Right atrium auricular region (tissue), 2 donors: ENCODE measurements around the gene ARMC2. TPM values are rescaled to one million over a fixed set of nuclear protein-coding genes. Genes with fewer than 3 reads are reported as not detected.

Experiments
- DNase-seq: peaks from one replicate; pipeline ENCODE4 v3.0.0-alpha.2; 2019; ENCODE audit warnings: low spot score
- H3K27ac ChIP-seq, 2 donors: fragments of 200-600 bp; sonication (generic); 1 replicate in 1 of 2; 2 replicates in 1 of 2; pipeline ENCODE4 v1.5.1; 2016 to 2019
- H3K27me3 ChIP-seq, 2 donors: fragments of 200-600 bp; sonication (generic); one replicate each; pipeline versions ENCODE4 v1.5.1 to v1.6.0; 2017 to 2019
- H3K36me3 ChIP-seq: fragments of 200-600 bp; sonication (generic); one replicate; pipeline ENCODE4 v1.5.1; 2016
- H3K4me1 ChIP-seq, 2 donors: fragments of 200-600 bp; sonication (generic); one replicate each; pipeline versions ENCODE4 v1.5.1 to v1.6.0; 2017 to 2019
- H3K4me3 ChIP-seq, 2 donors: fragments of 200-600 bp; sonication (generic); 1 replicate in 1 of 2; 2 replicates in 1 of 2; pipeline ENCODE4 v1.5.1; 2017 to 2019; ENCODE audit warnings: mild to moderate bottlenecking in 1 of 2, moderate library complexity in 1 of 2
- H3K9me3 ChIP-seq, 2 donors: fragments of 200-600 bp; sonication (generic); one replicate each; pipeline ENCODE4 v1.5.1; 2019
- total RNA-seq, 2 donors: library from RNA; depleted of rRNA; stranded (reverse); fragments of >200 nt; gene quantifications; one replicate each; pipeline ENCODE4 v1.1.0, GENCODE V29; 2016
- TF ChIP-seq, protein P1 (sequence below), 2 donors: fragments of 200-600 bp; sonication (generic); IDR thresholded peaks; one replicate each; pipeline ENCODE4 v1.5.1; 2019; ENCODE audit warnings: antibody characterized with exemption in 2 of 2

ARMC2 gene
- total RNA-seq, 2 donors from 2014 or later = 5.3 to 5.5 TPM

DNA sequence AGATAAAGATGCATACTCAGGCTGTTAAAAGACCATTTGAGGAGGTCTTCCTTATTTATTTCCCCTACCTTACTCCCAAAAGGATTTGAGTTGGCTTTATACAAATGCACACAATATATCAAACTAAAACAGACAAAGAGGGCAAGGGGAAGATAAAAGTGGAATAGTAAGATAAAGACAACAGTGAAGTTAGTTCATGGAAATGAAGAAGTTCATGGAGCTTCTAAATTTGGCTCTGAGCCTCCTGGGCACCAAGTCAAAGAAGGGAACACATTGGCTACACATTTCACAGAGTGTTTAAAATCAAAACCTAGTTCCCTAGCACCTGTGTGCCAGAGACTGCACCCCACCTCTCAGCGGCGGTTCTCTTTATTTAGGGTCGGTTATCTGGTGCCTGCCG lies 25.8 kb upstream of the ARMC2 start:
- TF ChIP-seq, protein P1, sequence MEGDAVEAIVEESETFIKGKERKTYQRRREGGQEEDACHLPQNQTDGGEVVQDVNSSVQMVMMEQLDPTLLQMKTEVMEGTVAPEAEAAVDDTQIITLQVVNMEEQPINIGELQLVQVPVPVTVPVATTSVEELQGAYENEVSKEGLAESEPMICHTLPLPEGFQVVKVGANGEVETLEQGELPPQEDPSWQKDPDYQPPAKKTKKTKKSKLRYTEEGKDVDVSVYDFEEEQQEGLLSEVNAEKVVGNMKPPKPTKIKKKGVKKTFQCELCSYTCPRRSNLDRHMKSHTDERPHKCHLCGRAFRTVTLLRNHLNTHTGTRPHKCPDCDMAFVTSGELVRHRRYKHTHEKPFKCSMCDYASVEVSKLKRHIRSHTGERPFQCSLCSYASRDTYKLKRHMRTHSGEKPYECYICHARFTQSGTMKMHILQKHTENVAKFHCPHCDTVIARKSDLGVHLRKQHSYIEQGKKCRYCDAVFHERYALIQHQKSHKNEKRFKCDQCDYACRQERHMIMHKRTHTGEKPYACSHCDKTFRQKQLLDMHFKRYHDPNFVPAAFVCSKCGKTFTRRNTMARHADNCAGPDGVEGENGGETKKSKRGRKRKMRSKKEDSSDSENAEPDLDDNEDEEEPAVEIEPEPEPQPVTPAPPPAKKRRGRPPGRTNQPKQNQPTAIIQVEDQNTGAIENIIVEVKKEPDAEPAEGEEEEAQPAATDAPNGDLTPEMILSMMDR (IDR thresholded peaks at IDR 0.05) = no peak

DNA sequence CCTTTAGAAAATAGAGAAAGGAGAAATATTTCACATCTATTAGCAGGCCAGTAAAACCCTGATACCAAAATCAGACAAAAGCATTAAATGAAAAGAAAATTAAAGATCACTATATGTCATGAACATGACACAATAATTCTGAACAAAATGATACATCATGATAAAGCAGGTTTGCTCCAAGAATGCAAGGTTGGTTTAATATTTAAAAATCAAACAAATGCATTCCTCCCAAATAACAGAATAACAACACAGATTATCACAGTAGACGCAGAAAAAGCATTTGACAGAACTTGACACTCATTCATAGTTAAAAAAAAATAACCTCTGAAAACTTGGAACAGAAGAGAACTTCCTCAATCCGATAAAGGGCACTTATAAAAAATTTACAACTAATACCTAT lies 22.9 kb upstream of the ARMC2 start:
- H3K36me3 ChIP-seq = no peaks in the 10 kb centered on the region
- no peak overlapping the region for H3K4me3 ChIP-seq
- TF ChIP-seq, protein P1 (IDR thresholded peaks at IDR 0.05) = no peak
- H3K27ac ChIP-seq = no peak overlapping the region
- no peaks in the 10 kb centered on the region for H3K4me1 ChIP-seq
- H3K9me3 ChIP-seq = peaks cover 0 to 12% of the 10 kb centered on the region in 2 donors
- H3K27me3 ChIP-seq = no peaks in the 10 kb centered on the region
- DNase-seq = no peak

More for the DNA sequence above, 25.8 kb upstream of the ARMC2 start:
- no peak for DNase-seq
- Histone ChIP-seq H3K36me3 (no peaks in the 10 kb centered on the region), H3K4me3 (no peak overlapping the region), H3K27me3 (no peaks in the 10 kb centered on the region), H3K4me1 (no peaks in the 10 kb centered on the region), H3K27ac (no peak overlapping the region), H3K9me3 (peaks cover 0 to 12% of the 10 kb centered on the region in 2 donors)

DNA sequence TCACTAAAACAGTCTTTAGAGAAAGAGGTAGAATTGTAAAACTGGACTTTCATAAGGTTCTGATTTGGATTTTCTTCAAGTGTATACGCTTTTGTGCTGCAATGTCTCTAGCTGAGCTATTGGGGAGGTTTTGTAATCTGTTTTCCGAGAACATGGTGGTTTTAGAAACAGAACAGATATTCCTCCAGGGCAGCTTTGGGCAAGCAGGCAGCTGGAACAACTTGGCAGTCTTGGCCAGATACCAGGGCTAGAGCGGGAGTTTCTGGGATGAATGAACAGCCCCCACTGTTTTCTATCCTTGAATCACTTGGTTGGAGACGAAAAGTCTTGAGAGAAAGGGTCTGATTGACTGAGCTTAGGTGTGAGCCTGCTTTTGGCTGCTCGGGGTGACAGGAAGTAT lies 17.1 kb upstream of the ARMC2 start:
- no peak for DNase-seq
- Histone ChIP-seq H3K4me3 (no peak overlapping the region), H3K4me1 (peaks cover 0 to 3% of the 10 kb centered on the region in 2 donors), H3K27ac (no peak overlapping the region), H3K36me3 (no peaks in the 10 kb centered on the region), H3K27me3 (no peaks in the 10 kb centered on the region), H3K9me3 (peaks cover 0 to 7% of the 10 kb centered on the region in 2 donors)
- TF ChIP-seq, protein P1 (IDR thresholded peaks at IDR 0.05) = no peak

DNA sequence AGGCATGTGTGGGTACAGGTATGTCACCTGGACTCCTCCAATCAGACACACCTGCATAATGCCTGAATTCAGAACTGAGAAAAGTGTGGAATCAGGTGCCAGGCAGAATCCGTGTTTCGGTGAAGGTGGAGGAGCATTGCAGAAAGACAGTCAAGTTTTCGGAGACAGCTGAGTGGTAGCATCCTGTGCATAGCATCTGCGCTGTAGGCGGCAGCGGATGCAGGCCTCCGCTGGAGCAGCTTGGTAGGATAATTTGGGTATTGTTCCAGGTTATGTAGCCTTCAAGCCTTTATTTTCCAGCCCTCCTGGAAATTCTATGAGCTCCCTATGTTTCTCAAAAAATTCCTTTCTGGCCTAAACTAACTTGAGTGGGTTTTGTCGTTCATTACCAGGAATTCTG lies 15.5 kb upstream of the ARMC2 start:
- Histone ChIP-seq H3K4me3 (no peak overlapping the region), H3K27me3 (no peaks in the 10 kb centered on the region), H3K4me1 (peaks cover 0 to 3% of the 10 kb centered on the region in 2 donors), H3K9me3 (no peaks in the 10 kb centered on the region), H3K36me3 (no peaks in the 10 kb centered on the region), H3K27ac (no peak overlapping the region)
- TF ChIP-seq, protein P1 (IDR thresholded peaks at IDR 0.05) = no peak
- no peak for DNase-seq

DNA sequence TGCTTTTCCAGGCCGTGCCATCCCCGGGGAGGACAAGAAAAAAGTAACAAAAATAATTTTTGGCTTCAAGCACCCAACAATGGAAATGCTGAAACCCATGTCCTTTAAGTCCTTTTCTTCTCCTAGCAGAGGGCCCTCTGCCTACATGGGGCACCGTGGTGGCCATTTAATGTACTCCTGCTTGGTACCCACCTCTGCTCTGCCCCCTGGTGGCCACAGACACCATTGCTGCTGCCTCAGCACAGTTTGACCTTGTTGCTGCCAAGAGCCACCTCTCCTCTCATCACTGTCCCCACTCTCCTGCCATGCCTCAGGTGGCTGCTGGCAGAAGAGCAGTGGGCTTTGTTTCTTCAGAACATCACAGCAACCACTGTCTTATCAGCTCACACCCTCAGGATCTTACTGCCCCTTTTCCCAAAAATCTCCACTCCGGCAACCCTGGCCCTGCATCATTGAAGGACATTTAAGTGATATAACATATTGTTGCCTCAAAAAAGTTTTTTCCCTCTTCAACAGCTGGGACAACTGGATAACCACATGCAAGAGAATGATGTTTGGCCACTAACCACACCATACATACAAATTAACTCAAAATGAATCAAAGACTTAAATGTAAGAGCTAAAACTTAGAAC lies 12.9 kb upstream of the ARMC2 start:
- Histone ChIP-seq H3K27me3 (no peaks in the 10 kb centered on the region), H3K4me3 (no peak overlapping the region), H3K9me3 (no peaks in the 10 kb centered on the region), H3K36me3 (no peaks in the 10 kb centered on the region), H3K27ac (peak overlapping the region; percentile 15 to 34), H3K4me1 (peaks cover 0 to 3% of the 10 kb centered on the region in 2 donors)
- peak; percentile 91 for DNase-seq
- TF ChIP-seq, protein P1 (IDR thresholded peaks at IDR 0.05) = peak; percentile 91 to 96

GRCh38 chr6:108836061-108836460 lies 12.2 kb upstream of the ARMC2 start:
- H3K9me3 ChIP-seq = no peaks in the 10 kb centered on the region
- DNase-seq = no peak
- TF ChIP-seq, protein P1 (IDR thresholded peaks at IDR 0.05) = no peak
- peaks cover 0 to 3% of the 10 kb centered on the region in 2 donors for H3K4me1 ChIP-seq
- no peaks in the 10 kb centered on the region for H3K27me3 ChIP-seq
- H3K27ac ChIP-seq = no peak overlapping the region
- H3K4me3 ChIP-seq = no peak overlapping the region
- no peaks in the 10 kb centered on the region for H3K36me3 ChIP-seq
